GM10248 (cell line): ENCODE measurements around the gene SCARB1.

Source experiments
- CTCF ChIA-PET: fragments of 300-600 bp; sonication (Branson Sonifier 250); formaldehyde crosslinking; extraction: SDS; loops from one replicate; lab custom pipeline; 2021; ENCODE audit warnings: antibody characterized with exemption; lab: Yijun Ruan, JAX
- POLR2A ChIA-PET: fragments of 350-650 bp; sonication (Branson Sonifier 250); formaldehyde crosslinking; extraction: SDS; loops from one replicate; lab custom pipeline; 2020; ENCODE audit warnings: antibody characterized with exemption; lab: Yijun Ruan, JAX
- DNase-seq: peaks from one replicate; pipeline ENCODE4 v3.0.0; 2012; ENCODE audit errors: extremely low spot score
- TF ChIP-seq, protein P1 (sequence below): IDR thresholded peaks from 2 replicates; pipeline ENCODE4 v1.5.1; 2012; ENCODE audit warnings: mild to moderate bottlenecking, low read depth; ENCODE audit errors: extremely low read depth, missing control alignments, control extremely low read depth

SCARB1 gene

DNA sequence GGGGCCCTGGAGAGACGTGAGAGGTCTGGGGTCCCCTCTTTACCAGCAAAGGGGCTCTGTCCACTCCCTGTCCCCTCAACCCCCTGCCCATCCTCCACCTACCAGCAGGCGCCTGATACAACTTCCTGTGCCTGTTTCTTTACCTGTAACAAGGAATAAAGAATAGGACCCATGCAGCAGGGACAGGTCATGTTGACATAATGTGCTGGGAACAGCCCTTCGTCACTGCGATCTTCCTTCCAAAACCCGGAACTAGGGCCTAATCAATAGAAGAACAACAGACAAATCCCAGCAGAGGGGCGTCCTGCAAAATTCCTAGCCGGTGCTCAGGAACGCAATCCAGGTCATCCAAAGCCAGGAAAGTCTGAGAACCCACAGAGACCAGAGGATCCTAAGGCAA is 32.1 kb downstream of the SCARB1 start:
- TF ChIP-seq, protein P1, sequence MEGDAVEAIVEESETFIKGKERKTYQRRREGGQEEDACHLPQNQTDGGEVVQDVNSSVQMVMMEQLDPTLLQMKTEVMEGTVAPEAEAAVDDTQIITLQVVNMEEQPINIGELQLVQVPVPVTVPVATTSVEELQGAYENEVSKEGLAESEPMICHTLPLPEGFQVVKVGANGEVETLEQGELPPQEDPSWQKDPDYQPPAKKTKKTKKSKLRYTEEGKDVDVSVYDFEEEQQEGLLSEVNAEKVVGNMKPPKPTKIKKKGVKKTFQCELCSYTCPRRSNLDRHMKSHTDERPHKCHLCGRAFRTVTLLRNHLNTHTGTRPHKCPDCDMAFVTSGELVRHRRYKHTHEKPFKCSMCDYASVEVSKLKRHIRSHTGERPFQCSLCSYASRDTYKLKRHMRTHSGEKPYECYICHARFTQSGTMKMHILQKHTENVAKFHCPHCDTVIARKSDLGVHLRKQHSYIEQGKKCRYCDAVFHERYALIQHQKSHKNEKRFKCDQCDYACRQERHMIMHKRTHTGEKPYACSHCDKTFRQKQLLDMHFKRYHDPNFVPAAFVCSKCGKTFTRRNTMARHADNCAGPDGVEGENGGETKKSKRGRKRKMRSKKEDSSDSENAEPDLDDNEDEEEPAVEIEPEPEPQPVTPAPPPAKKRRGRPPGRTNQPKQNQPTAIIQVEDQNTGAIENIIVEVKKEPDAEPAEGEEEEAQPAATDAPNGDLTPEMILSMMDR, result no peak
- POLR2A ChIA-PET, result no interaction called here
- DNase-seq, result no peak
- CTCF ChIA-PET, result no interaction called here

DNA sequence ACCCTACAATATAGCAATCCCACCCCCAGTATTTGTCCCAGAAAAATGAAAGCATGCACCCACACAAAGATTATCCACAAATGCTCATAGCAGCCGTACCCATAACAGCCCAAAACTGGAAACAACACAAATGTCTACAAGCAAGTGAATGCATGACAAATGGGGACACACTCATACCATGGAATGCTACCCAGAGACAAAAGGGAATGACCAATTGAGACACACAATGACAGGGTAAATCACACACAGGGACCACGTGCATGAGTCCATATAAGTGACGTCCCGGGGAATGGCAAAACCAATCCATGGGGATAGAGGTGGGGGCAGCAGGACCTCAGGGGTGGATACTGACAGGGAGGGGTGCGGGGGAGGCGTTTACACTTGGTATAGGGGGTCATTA is 33.4 kb downstream of the SCARB1 start:
- no peak for DNase-seq
- CTCF ChIA-PET, result no interaction called here

DNA sequence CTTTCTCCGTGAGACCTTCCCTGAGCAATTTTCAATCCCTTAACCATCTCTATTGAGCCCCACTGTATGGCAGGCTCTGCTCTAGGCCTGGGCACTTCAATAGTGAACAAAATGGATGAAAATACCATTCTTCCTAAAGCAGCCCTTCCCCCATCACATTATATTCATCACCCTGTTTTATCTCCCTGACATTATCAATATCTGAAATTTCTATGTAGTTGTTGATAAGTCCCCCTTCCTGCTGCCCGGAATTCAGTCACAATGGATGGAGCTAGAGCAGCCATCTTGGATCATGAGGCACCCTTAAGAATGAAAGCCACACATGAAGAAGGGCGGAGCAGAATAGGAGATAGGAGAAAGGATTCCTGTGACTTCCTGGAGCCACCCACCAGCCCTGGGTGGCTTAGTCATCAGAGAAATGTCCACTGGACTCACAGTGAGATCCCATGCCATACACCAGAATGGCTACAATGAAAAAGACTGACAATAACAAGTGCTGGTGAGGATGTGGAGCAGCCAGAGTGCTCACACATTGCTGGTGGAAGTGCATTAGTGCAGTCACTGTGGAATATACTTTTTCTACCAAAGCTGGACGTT is 33.9 kb downstream of the SCARB1 start:
- DNase-seq, result no peak
- TF ChIP-seq, protein P1, result no peak
- CTCF ChIA-PET, result no interaction called here
- POLR2A ChIA-PET, result no interaction called here

More for the DNA sequence above, 33.4 kb downstream of the SCARB1 start:
- TF ChIP-seq, protein P1, result no peak
- POLR2A ChIA-PET, result no interaction called here

DNA sequence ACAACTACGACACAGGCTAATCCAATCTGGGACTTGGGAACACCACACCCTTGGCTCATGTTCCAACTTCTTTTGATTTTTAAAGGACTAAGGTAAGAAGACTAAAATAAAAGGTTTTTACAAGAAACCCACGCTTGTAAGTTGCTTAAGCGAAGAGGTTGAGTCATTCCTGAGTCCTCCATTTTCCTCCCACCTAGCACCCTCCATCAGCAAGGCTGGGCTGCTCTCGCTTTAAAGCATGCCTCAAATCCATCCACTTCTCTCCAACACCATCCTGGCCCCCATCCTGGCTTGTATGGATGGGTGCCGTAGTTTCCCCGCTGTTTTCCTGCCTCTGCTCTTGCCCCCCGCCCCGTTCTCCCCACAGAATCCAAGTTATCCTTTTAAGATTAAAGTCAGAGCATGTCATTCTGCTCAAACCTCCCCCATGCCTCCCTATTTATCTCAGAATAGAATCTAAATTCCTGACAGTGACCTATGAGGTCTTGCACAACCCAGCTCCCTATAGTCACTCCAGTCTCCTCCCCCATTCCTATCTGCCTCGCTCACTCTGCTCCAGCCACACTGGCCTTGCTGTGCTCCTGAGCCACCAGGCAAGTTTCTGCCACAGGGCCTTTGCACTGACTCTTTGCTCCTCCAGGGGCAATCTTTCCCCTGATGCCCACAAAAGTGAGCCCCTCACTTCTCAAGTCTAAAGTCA is 34.5 kb downstream of the SCARB1 start:
- POLR2A ChIA-PET, result no interaction called here
- CTCF ChIA-PET, result no interaction called here
- DNase-seq, result no peak
- TF ChIP-seq, protein P1, result no peak

DNA sequence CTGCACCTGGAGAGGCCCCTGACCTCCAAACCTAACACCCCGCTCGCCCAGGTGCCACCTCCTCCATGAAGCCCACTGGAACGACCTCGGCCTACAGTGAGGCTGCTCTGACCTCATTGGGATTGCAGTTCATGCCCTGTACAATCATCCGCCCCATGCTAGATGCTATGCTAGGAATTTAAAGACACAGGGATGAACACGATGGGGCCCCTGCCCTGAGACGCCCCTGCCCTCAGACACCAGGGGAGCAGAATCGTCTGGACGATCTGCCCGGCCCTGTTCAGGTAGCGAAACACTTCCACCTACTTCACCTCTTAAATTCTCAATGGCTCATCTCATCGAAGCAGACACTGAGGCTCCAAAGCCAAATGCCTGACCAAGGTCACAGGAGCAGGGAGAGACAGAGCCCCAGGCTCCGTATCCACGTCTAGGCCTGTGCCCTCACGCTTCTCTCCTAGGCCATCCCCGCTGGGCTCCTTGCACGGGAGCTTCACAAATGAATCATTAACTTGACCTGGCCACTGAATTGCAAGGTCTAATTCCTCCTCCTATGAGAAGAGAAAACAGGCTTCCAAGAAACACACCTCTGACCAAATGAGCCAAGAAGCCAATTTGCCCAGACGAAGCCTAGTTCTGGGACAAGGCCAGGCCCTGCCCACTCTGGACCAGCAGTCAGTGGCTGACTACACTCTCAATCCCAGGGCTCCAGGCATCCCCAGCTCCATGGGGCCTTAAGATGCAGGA is 35.2 kb downstream of the SCARB1 start:
- DNase-seq, result no peak
- TF ChIP-seq, protein P1, result no peak
- POLR2A ChIA-PET, result no interaction called here
- CTCF ChIA-PET, result interaction anchor here (1.0 kb wide), 2 partner anchors 12 to 65 kb away, joined by 3 read pairs; no protein-coding TSS in a partner anchor

DNA sequence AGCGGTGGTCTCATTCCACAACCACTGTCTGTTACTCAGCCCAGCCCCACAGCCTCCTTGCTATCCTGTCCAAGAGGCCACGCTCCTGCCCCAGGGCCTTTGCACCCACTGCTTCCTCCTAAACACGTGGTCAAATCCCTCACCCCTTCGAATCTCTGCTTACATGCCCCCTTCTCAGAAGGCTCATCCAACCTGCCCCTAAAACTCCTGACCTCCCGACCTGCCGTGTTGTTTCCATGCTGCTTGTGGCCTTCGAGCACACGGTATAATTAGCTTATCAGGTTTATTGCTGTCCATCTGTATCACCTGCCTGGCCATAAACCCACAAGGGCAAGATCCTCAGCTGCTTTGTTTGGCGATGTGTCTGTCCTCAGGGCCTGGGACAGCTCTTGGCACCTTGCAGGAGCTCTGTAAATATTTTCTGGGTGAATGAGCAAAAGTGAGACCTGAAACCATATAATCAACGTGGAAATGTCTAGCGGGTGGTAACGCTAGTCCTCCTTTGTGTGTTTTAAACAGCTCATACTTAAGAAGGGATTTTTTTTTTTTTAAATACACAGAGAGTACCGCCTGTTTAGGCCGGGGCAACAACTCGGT is 36.0 kb downstream of the SCARB1 start:
- CTCF ChIA-PET, result interaction anchor here (1.0 kb wide), 2 partner anchors 13 to 66 kb away, joined by 3 read pairs; no protein-coding TSS in a partner anchor
- POLR2A ChIA-PET, result no interaction called here
- TF ChIP-seq, protein P1, result no peak
- peak; percentile 65 for DNase-seq
